NCI-H345 treated with DMSO at 0.1 percent for 48 hours (cell line): ENCODE data around the gene OR4N5.
"Not testable (repeated sequence)": the region's sequence is repeated elsewhere in the genome, so short reads cannot be mapped to it uniquely, and the experiment has no call there.

Experiments used
- DNase-seq: peaks from one replicate; lab custom pipeline; 2025; ENCODE audit not compliant: unreplicated experiment; lab: John Stamatoyannopoulos, UW

The OR4N5 gene, protein sequence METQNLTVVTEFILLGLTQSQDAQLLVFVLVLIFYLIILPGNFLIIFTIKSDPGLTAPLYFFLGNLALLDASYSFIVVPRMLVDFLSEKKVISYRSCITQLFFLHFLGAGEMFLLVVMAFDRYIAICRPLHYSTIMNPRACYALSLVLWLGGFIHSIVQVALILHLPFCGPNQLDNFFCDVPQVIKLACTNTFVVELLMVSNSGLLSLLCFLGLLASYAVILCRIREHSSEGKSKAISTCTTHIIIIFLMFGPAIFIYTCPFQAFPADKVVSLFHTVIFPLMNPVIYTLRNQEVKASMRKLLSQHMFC

DNA sequence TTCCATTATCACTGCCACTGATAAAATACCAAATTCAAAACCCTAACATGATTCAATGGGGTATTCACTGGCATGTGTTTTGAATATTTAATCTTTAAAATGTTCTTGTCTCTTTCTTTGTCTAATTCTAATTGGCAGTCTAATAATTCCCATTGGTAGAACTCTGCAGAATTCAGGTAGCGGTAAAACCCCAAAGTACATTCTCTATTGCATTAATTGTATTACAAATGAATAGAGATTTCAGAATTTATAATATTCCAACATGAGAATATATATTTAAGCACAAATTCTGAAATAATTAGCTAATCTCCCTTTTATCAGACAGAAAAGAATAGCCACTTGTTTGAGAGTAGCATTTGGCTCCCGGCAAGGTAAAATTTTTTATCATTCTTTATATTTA, at the start of gene OR4N5:
Gene OR4N5 (plus strand): TSS at position 301 of the 400 bp plus-strand sequence. CDS start 4,916 bp downstream, outside the sequence.
- DNase-seq: no peak

DNA sequence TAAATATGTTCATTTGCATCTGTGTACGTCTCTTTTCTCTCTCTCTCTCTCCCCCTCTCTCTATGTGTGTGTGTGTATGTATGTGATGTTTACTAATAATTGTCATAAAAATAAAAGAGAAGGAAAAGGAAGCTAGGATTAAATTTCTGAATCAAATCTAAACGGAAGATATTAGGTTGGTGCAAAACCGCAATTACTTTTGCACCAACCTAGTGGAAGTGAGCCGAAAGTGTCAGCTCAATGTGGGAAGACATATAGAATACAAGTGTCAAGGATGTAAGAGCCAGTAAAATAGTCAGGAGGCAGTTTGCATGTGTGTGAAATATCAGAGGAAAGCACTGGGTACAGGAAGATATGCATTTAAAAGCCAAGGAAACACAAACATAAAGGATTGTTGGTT, 46.6 kb upstream of the OR4N5 start:
- no peak for DNase-seq

DNA sequence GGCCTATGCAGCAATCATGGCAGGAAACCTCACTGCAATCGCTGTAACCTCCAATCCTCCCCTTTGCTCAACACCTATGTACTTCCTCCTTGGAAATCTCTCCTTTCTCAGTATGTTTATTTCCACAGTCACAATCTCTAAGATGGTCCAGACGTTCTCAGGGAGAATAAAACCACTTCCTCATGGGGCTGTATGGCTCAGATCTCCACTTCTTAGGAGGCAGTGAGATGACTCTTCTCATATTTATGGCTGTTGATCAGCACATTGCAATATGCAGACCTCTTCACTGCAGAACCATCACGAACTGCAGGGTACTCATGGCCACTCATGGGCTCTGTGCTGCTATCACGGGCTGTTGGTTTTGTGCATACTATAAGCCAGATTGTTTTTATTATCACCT, 45.2 kb upstream of the OR4N5 start:
- DNase-seq: no peak

DNA sequence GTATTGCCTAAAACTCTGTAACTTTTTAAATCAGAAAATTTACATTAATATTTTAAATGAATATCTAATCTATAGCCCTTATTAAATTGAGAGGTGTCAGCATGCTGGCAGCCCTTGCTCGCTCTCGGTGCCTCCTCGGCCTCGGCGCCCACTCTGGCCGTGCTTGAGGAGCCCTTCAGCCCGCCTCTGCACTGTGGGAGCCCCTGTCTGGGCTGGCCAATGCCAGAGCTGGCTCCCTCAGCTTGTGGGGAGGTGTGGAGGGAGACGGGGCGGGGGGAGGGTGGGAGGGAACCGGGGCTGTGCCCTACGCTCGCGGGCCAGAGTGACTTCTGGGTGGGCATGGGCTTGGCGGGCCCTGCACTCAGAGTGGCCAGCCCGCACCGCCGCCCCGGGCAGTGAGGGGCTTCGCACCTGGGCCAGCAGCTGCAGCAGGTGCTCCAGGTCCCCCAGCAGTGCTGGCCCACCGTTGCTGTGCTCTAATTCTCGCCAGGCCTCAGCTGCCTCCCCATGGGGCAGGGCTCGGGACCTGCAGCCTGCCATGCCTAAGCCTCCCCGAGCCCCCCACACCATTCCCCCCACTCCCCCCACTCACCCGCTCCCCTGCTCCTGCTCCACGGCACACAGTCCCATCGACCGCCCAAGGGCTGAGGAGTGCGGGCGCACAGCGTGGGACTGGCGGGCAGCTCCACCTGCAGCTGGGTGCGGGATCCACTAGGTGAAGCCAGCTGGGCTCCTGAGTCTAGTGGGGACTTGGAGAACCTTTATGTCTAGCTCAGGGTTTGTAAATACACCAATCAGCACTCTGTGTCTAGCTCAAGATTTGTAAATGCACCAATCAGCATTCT, 39.5 kb upstream of the OR4N5 start:
- DNase-seq: not testable (repeated sequence)

DNA sequence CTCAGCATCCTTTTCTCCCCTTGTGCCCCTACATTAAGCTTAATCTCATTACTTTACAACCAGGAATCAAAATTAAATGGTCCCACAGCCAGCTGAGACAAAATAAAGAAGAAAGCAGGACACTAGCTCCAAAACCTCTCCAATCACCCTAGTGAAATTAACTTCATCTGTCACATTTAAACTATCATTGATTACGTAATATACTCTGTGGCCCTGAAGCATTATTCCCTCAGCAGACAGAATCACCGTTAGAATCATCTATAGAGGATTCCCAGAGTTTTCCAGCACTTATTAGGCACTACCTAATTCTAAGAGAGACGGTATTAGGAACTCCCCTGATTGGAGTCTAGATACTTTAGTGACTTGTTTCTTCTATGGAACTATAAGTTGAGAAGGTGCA, 28.2 kb upstream of the OR4N5 start, which contains the start of gene OR4K17:
Gene OR4K17 (plus strand): TSS at position 302 of the 400 bp plus-strand sequence. CDS start 6,761 bp downstream, outside the sequence.
- DNase-seq: no peak

DNA sequence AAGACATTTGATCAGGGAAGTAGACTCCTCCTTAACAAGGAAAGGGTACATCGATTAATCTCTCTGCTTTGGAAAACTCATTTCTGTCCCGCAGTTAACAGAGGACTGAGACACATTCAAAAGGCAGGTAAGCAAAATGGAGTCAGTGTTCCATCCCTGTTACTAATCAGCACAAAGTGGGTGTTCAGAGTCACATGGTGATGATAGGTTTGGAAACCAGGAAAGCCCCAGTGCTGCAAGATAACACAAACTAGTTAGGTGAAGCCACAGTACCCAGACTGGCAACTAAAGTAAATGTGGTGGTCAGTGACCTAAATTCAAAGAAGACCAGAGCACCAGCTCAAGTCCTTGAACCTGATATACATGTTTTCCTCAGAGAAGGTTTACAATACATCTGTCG, 26.3 kb upstream of the OR4N5 start:
- no peak for DNase-seq

DNA sequence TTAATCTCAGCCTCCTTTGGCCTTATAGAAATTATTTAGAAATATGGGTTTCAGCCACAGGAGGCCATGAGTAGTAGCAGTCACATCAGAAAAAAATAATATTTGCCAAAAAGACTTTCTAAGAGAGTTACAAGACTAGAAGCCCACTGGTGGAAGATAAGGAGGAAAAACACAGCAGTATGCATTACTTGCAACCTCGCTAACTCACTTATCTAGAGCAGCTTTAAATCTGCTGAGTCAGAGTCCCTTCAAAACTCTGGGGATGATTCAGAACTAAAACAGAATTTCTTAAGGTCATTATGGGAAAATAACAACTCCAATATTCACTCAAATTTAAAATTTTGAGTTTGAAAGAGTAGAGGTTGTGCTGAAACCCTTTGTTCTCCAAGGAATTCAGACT, 21.9 kb upstream of the OR4N5 start:
- DNase-seq: no peak

DNA sequence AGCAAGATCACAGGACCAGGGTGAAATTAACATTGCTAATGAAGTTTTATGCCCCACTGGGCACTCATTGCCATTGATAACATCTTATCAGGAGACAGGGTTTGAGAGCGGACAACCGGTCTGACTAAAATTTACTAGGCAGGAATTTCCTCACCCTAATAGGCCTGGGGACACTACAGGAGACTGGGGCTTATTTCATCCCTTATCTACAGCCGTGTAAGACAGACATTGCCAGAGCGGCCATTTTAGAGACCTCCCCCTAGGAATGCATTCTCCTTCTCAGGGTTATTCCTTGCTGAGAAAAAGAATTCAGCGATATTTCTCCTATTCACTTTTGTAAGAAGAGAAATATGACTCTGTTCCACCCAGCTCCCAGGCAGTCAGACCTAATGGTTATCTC, 19.8 kb upstream of the OR4N5 start:
- no peak for DNase-seq

DNA sequence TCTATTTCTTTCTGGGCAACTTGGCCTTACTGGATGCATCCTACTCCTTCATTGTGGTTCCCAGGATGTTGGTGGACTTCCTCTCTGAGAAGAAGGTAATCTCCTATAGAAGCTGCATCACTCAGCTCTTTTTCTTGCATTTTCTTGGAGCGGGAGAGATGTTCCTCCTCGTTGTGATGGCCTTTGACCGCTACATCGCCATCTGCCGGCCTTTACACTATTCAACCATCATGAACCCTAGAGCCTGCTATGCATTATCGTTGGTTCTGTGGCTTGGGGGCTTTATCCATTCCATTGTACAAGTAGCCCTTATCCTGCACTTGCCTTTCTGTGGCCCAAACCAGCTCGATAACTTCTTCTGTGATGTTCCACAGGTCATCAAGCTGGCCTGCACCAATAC, 5.3 kb downstream of the OR4N5 start:
- no peak for DNase-seq

DNA sequence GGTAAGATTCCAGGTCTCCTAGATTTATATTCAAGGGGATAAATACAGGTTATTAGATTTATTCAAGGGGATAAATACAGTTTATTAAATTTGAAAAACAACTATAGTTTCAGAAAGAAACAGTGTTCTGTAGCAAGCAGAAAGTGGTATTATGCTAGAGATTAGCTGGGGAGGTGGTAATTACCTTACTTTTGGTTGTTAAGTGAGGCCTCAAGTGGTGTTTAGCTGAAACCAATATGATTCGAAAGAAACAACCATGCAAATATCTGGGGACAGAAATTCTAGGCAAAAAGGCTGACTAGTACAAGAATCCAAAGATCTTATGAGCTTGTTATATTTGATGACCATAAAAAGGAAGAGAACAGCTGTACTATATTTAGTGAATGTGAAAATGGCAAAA, 6.2 kb downstream of the OR4N5 start:
- DNase-seq: no peak

DNA sequence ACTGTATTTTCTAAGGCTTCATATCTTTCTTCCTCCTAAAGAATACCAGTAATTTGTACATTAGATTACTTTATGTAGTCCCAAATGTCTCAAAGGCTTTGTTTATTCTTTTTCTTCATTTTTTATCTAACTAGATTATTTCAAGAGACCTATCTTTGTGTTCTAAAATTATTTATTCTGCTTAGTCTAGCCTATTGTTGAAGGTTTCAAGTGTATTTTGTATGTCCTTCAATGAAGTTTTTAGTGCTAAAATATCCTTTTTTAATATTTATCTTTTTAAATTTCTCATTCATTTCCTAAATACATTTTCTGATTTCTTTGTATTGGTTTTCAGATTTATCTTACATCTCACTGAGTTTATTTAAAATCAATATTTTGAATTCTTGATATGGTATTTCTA, 25.8 kb downstream of the OR4N5 start:
- DNase-seq: no peak

DNA sequence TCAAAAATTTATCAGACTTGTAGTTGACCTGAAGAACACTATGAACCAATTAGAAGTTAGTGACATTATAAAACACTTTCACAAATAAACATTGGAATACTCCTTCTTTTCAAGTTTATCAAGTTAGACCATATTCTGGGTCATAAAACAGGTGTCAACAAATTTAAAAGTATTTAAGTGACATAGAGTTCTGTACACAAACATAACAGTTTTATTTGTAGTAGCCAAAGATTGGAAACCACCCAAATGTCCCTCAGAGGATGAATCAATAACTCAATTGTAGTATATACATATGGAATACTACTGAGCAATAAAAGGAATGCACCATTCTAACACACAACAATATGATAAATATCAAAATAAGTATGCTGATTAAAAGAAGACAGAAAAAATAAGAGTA, 28.5 kb downstream of the OR4N5 start:
- DNase-seq: no peak

DNA sequence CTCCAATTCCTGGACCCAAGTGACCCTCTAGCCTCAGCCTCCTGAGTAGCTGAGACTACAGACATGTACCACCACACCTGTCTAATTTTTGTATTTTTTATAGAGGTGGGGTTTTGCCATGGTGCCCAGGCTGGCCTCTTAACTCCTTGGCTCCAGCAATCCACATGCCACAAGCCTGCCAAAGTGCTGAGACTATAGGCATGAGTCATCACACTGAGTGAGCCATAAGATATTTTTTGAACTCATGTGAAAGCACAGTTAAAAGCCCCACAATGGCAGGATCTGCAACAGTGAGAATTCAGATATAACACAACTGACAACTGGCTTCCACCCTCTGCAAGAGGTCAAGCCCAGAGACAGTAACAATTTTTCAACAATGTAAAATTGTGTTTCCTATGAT, 31.2 kb downstream of the OR4N5 start:
- DNase-seq: not testable (repeated sequence)

DNA sequence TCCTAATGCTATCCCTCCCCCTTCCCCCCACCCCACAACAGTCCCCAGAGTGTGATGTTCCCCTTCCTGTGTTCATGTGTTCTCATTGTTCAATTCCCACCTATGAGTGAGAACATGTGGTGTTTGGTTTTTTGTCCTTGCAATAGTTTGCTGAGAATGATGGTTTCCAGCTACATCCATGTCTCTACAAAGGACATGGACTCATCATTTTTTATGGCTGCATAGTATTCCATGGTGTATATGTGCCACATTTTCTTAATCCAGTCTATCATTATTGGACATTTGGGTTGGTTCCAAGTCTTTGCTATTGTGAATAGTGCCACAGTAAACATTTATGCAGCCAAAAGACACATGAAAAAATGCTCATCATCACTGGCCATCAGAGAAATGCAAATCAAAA, 35.6 kb downstream of the OR4N5 start:
- not testable (repeated sequence) for DNase-seq

DNA sequence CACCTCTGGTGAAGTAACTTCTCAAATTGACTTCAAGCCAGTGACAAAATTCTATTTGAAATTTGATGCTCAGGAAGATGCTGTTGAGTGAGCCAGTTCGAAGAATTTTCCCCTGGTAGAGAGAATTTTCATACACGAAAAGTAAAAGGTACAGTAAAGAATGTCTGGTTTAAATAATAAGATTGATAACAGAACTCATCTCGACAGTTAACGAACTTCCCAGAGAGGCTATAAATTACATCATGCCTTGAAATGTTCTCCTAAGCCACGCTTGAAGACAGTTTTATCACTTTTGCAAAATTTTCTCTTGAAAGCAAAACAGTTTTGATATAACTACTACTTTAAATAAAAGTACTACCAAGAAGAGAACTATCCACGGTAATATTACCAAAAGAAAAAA, 37.7 kb downstream of the OR4N5 start:
- DNase-seq: no peak

DNA sequence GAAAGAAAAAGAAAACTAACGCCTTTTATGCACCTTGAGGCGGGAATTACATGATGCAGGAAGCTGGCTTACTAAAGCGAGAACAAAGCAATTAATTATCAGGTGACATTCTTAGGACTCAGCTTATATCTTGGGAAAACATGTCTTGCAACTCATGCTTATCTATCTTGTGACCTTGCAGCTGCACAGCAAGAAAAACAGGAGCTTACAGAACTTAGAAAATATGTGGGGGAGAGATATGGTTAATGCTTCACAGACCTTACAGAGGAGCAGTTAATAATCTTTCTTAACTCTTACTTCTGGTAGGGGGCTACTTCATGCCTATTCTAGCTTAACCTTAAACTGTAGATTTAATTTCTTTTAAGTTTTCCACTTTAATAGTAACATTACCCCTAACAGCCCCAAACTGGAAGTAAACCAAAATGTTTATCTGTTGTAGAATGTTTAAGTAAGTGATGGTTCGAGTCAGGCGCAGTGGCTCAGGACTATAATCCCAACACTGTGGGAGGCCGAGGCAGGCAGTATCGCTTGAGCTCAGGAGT, 38.9 kb downstream of the OR4N5 start:
- DNase-seq: no peak

DNA sequence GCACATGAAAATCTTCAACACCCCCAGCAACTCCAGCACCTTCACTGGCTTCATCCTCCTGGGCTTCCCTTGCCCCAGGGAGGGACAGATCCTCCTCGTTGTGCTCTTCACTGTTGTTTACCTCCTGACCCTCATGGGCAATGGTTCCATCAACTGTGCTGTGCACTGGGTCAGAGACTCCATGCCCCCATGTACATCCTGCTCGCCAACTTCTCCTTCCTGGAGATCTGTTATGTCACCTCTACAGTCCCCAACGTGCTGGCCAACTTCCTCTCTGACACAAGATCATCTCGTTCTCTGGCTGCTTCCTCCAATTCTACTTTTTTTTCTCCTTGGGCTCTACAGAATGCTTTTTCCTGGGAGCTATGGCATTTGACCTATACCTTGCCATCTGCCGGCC, 40.6 kb downstream of the OR4N5 start:
- DNase-seq: no peak

DNA sequence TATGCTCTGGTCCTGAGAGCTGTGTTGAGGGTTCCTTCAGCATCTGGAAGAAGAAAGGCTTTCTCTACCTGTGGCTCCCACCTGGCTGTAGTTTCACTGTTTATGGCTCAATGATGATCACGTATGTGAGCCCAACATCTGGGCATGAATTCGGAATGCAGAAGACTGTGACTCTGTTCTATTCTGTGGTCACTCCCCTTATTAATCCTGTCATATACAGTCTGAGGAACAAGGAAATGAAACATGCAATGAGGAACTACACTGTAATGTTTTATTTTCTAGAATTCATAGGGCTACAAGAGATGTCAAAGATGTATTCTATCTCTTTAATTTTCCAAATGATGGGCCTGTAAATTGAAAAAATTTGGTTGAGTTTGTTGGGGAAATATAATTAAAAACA, 41.3 kb downstream of the OR4N5 start:
- no peak for DNase-seq

DNA sequence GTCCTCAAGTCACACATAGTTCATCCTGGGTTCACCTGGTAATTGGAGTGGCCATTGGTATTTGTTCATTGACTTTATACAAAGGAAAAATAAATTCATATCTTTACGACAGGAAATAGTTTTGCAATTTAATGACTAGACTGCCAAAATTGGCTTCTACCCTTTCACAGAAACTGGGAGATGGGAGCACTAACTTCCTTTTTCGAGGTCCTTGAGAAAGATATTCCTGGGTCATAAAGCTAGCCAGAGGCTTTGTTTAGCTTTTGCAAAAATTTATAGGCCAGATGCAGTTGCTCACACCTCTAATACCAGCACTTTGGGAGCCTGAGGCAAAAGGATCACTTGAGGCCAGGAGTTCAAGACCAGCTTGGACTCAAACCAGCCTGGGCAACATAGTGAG, 41.9 kb downstream of the OR4N5 start:
- DNase-seq: no peak

DNA sequence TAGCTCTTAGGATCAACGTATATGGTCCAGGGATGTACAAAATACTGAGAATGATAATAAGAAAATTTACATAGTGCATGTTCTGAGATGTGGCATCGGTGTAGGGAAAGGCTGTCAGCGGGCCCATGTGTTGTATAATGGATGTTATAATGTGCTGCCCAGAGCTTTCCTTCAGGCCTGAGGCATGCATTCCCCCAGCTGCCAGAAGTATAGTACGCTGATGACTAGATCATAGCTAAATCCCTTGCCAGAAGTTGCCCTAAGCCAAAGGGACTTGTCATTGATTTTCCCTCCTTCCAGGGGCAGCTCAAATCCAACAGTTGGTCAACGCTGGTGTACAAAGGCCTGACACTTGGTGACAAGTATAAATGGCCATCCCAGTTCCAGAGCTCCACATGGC, 45.6 kb downstream of the OR4N5 start:
- no peak for DNase-seq

DNA sequence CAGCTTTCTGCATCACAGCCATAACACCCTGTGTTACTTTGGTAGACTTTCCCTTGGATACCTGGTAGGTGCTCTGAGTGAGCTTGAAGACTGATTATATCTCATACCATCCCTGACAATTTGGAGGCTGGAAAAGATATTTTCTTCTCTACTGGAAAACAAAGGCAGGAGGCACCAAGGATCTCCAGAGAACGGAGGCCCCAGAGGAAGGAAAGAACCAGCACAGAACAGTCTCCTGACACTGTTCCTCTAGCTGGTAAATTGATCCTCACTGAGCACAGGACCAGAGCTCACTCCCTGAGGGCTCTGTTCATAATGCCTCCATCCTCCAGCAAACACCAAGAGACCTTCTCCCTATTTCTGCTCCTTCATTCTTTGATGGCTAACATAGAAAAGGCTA, 52.0 kb downstream of the OR4N5 start, which contains the start of gene OR11G2:
Gene OR11G2 (plus strand): TSS at position 301 of the 400 bp plus-strand sequence. CDS start 6,542 bp downstream, outside the sequence.
- no peak for DNase-seq

DNA sequence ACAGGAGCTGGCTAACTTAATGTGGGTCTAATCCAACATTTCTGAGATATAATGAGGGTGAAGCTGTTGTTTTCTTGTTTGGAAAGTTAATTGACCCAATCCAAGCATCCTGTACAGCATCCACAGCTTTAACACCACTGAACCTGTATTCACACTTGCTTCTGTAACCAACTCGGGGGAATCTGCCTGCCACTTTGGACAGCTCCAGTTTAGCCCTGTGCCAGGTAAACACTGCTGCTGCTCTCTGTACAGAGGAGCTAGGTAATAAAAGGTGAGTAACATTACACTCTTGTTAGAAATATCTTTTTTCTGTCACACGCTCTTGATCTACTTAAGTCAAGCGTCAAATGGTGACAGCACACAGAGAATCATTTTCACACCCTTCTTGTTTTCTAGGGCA, 52.8 kb downstream of the OR4N5 start:
- no peak for DNase-seq
